Lung (tissue), 12 donors: ENCODE results near the gene DNAJC11. TPM values are rescaled to one million over a fixed set of nuclear protein-coding genes. Genes with fewer than 3 reads are reported as not detected.

Experiments used
- ATAC-seq: fragments of 200-7000 bp; cut with Tn5 transposase; one replicate; pipeline ENCODE4 v1.9.1; 2020; ENCODE audit warnings: moderate number of reproducible peaks; ENCODE audit not compliant: insufficient read depth, low FRiP score
- DNase-seq, 3 donors: peaks; one replicate each; pipeline ENCODE4 v3.0.0-alpha.2; 2013 to 2017
- H3K27ac ChIP-seq, 2 donors: one replicate each; pipeline ENCODE4 v1.5.1; 2013; ENCODE audit warnings: mild to moderate bottlenecking in 2 of 2, moderate library complexity in 2 of 2, control low read depth in 1 of 2, inconsistent platforms in 1 of 2, low read depth in 1 of 2, low read length in 1 of 2
- H3K27me3 ChIP-seq, 3 donors: one replicate each; pipeline ENCODE4 v1.5.1; 2013; ENCODE audit warnings: low read length in 2 of 3; ENCODE audit not compliant: control insufficient read depth in 3 of 3, insufficient read depth in 3 of 3
- H3K36me3 ChIP-seq, 4 donors: one replicate each; pipeline ENCODE4 v1.5.1; 2013; ENCODE audit warnings: low read length in 4 of 4, mild to moderate bottlenecking in 1 of 4, moderate library complexity in 1 of 4; ENCODE audit not compliant: control insufficient read depth in 4 of 4, insufficient read depth in 4 of 4
- H3K4me1 ChIP-seq, 5 donors: one replicate each; pipeline ENCODE4 v1.5.1; 2013; ENCODE audit warnings: low read length in 5 of 5, mild to moderate bottlenecking in 2 of 5, moderate library complexity in 1 of 5; ENCODE audit not compliant: control insufficient read depth in 5 of 5, insufficient read depth in 5 of 5
- H3K4me3 ChIP-seq: one replicate; pipeline ENCODE4 v1.5.1; 2013; ENCODE audit warnings: mild to moderate bottlenecking, control low read depth, moderate library complexity
- H3K9ac ChIP-seq, 2 donors: one replicate each; pipeline ENCODE4 v1.5.1; 2013; ENCODE audit warnings: low read length in 2 of 2, control low read depth in 1 of 2; ENCODE audit not compliant: insufficient read depth in 1 of 2
- H3K9me3 ChIP-seq, 4 donors: one replicate each; pipeline ENCODE4 v1.5.1; 2013; ENCODE audit warnings: low read length in 3 of 4, mild to moderate bottlenecking in 1 of 4, moderate library complexity in 1 of 4; ENCODE audit not compliant: control insufficient read depth in 4 of 4, insufficient read depth in 3 of 4
- CTCF ChIP-seq: IDR thresholded peaks from 2 replicates; pipeline ENCODE4 v1.5.1; 2012; ENCODE audit warnings: mild to moderate bottlenecking; ENCODE audit errors: control extremely low read depth, extremely low read depth
- WGBS, 2 donors: extraction: QIAGEN DNeasy Blood & Tissue Kit; methylation state at CpG; one replicate each; pipeline ENCODE4 v1.1.7; 2013; 5-methylcytosine and 5-hydroxymethylcytosine counted together
- polyA plus RNA-seq, 2 donors: library from polyadenylated mRNA; stranded (reverse); fragments of 200-250 nt; gene quantifications; one replicate each; pipeline ENCODE4 v1.2.1, GENCODE V29; 2013
- total RNA-seq, 2 donors: library from RNA; depleted of rRNA in 1 of 2; stranded (reverse); fragments of >200 nt in 1 of 2; gene quantifications; one replicate each; pipeline ENCODE4 v1.2.1, GENCODE V29; 2014 to 2021
- donor health status: control.
- donor health status: control.
- donor health status: Bipolar disorder and iron deficiency.
- donor health status: healthy.
- donor health status: DM: yes; HTN: yes; CAD: no.

The DNAJC11 gene
- total and polyA plus RNA-seq, 4 donors, result 18.6 to 43.0 (median 30.4) TPM

- no peak for DNase-seq
- ATAC-seq, result no peak
- Histone ChIP-seq H3K27ac (no peak overlapping the region), H3K27me3 (no peaks in the 10 kb centered on the region), H3K4me3 (no peak overlapping the region), H3K4me1 (peaks cover 0 to 5% (median 0%) of the 10 kb centered on the region in 5 donors), H3K36me3 (peaks cover 0 to 45% (median 18%) of the 10 kb centered on the region in 4 donors), H3K9me3 (no peaks in the 10 kb centered on the region), H3K9ac (no peak overlapping the region)
- 78 to 82% methylated on average over 25 of the region's 25 CpGs for WGBS, 2 donors
- TF ChIP-seq CTCF, result no peak
These were observed 113.3 kb downstream of the DNAJC11 start for GRCh38 chr1:6588128-6588892.

- no peak overlapping the region for H3K9ac ChIP-seq
- no peak for TF ChIP-seq CTCF
- H3K4me1 ChIP-seq, result peaks cover 0 to 5% (median 0%) of the 10 kb centered on the region in 5 donors
- DNase-seq, result no peak
- H3K27ac ChIP-seq, result no peak overlapping the region
- no peaks in the 10 kb centered on the region for H3K9me3 ChIP-seq
- H3K27me3 ChIP-seq, result no peaks in the 10 kb centered on the region
- H3K36me3 ChIP-seq, result peaks cover 0 to 36% (median 15%) of the 10 kb centered on the region in 4 donors
- 58 to 60% methylated on average over 13 of the region's 13 CpGs for WGBS, 2 donors
- no peak for ATAC-seq
- H3K4me3 ChIP-seq, result no peak overlapping the region
These were observed 114.2 kb downstream of the DNAJC11 start for GRCh38 chr1:6587261-6588005.

DNA sequence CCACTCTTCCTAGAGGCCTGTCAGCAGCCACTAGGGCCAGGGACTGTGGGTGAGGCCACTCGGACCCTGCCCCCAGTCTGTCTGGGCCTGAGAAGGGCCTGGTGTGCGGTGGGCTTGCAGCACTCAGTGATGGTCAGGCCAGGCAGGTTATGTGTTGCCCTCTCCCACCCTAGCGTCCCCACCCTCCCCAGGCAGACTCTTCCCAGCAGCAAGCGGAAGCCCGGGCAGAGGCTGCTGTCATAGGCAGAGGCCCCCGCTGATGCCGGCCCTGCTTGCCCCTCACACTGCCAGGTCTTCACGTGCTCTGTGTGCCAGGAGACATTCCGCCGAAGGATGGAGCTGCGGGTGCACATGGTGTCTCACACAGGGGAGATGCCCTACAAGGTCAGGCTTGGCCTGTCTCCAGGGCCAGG lies 115.2 kb downstream of the DNAJC11 start:
- H3K4me1 ChIP-seq, result peaks cover 0 to 5% (median 0%) of the 10 kb centered on the region in 5 donors
- no peaks in the 10 kb centered on the region for H3K9me3 ChIP-seq
- 93% methylated on average over 11 of the region's 11 CpGs for WGBS, 2 donors
- H3K27me3 ChIP-seq, result no peaks in the 10 kb centered on the region
- DNase-seq (no peak), ATAC-seq (no peak)
- no peak for TF ChIP-seq CTCF
- H3K27ac ChIP-seq, result no peak overlapping the region
- H3K9ac ChIP-seq, result no peak overlapping the region
- H3K36me3 ChIP-seq, result peaks cover 0 to 31% (median 16%) of the 10 kb centered on the region in 4 donors
- H3K4me3 ChIP-seq, result no peak overlapping the region
